ENCODE results near the gene HOXD13. TPM values are rescaled to one million over a fixed set of nuclear protein-coding genes. Genes with fewer than 3 reads are reported as not detected.
A peak's percentile ranks its signal among the peaks of the same experiment; 100 is the strongest.

The HOXD13 gene
- total RNA-seq, 1 donor from 2014 or later: not detected

DNA sequence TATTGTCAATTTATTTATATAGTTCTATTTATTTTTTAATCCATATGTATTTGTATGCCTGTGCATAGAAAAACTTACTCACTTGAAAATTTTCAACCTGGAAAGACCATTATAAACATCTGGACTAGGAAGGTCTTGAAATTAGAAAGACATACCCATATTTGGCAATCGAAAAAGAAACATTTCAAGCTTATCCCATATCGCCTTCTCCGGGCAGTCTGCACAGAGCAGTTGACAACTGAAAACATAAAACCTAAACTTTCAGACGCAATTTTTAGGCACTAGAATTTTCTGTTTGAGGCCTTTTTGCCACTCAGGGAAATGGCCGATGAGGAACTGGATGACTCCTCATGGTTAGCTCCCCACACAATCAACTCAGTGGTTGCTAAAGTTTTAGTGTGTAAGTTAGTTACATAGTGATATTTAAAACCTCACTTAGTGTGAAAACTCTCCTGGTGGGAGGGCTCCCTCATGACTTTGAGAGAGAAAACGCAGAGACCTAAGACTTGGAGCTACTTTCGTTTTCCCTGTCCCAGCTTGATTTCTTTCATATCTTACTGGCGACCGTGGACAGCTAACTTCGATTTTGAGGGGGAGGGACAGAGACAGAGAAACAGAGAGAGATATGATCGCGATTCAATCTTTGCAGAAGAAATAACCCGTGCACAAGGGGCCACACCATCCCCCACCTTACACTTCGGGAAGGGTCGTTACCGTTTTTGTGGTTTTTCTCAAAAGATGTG lies 3.9 kb downstream of the HOXD13 start:
- Histone ChIP-seq H3K27me3 (ENCODE audit: control insufficient read depth, insufficient read depth, low read length) (peaks cover 91% of the 10 kb centered on the region), H3K36me3 (ENCODE audit: control insufficient read depth, insufficient read depth, low read length) (no peaks in the 10 kb centered on the region), H3K4me3 (ENCODE audit: low read depth, low read length) (no peak overlapping the region)
- TF ChIP-seq, protein P1, sequence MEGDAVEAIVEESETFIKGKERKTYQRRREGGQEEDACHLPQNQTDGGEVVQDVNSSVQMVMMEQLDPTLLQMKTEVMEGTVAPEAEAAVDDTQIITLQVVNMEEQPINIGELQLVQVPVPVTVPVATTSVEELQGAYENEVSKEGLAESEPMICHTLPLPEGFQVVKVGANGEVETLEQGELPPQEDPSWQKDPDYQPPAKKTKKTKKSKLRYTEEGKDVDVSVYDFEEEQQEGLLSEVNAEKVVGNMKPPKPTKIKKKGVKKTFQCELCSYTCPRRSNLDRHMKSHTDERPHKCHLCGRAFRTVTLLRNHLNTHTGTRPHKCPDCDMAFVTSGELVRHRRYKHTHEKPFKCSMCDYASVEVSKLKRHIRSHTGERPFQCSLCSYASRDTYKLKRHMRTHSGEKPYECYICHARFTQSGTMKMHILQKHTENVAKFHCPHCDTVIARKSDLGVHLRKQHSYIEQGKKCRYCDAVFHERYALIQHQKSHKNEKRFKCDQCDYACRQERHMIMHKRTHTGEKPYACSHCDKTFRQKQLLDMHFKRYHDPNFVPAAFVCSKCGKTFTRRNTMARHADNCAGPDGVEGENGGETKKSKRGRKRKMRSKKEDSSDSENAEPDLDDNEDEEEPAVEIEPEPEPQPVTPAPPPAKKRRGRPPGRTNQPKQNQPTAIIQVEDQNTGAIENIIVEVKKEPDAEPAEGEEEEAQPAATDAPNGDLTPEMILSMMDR (IDR thresholded peaks at IDR 0.05; ENCODE audit: insufficient read depth, low read length, poor library complexity, severe bottlenecking): no peak
- no peak for DNase-seq (ENCODE audit: low read depth)

DNA sequence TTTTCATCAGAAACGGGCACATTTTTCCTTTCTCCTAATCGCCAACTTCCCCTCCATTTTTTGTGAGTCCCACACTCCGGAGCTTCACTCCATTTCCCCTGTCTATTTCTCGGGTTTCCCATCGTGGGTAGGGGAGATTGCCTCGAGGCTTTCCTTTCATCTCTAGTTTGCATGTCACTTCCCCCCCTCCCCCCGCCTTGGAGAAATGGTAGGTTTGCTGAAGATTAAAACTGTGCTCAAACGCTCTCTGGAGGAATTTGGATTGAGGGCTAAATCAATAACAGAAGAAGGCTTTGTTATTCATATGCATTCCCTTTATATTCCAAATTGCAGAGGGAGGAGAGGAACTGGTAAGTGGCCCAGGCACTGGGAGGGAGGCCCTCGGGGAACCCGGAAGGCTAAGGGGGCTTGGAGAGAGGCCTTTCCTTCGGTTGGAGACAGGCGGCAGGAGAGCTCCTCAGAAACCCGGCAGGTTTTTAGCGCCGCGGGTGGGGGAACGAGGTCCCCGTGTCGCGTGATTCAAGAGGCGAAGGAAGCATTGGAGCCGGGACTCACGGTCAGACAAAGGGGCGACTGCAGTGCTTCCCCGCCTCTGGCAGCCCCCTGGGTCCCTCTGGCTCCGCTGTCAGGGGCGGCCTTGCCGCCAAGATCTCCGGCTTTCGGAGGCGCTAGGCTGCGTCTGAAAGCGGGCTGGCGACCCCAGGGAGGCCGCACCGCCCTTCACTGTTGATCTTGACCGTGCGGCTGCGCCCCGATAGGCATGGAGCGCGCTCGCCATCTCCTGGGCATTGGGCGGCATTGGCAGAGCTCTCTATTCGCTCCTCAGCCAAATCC lies 4.7 kb downstream of the HOXD13 start:
- Histone ChIP-seq H3K36me3 (ENCODE audit: control insufficient read depth, insufficient read depth, low read length) (no peaks in the 10 kb centered on the region), H3K4me3 (ENCODE audit: low read depth, low read length) (peak overlapping the region; percentile 33), H3K27me3 (ENCODE audit: control insufficient read depth, insufficient read depth, low read length) (peaks cover 89% of the 10 kb centered on the region)
- TF ChIP-seq, protein P1 (IDR thresholded peaks at IDR 0.05; ENCODE audit: insufficient read depth, low read length, poor library complexity, severe bottlenecking): peak; percentile 92
- DNase-seq (ENCODE audit: low read depth): no peak

DNA sequence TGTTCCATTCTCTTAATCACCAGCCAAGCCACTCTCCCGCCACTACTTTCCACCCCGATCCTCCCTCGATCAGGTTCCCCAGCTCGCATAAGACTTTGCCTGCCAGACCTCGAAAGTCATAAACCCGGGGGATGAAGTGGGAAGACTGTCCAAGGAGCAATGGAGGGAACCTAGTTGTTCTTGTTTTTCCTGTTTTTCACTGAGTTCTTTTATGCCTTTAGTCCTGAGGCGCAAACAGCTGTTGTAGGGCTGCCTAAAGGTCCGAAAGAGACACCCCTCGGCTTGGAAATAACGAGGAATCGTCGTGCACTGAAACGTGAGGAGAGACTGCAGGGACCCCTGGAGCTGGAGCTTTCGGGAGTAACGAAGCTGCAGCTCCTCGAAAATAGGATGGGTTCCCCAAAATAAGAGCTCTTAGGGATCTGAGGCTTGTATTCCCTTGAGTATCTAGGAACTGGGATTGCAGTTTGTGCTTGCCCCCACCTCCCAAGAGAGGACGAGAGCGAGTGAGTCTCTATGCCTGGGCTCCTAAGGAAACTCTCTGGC lies 5.4 kb downstream of the HOXD13 start:
- Histone ChIP-seq H3K27me3 (ENCODE audit: control insufficient read depth, insufficient read depth, low read length) (peaks cover 82% of the 10 kb centered on the region), H3K36me3 (ENCODE audit: control insufficient read depth, insufficient read depth, low read length) (no peaks in the 10 kb centered on the region), H3K4me3 (ENCODE audit: low read depth, low read length) (no peak overlapping the region)
- no peak for DNase-seq (ENCODE audit: low read depth)
- TF ChIP-seq, protein P1 (IDR thresholded peaks at IDR 0.05; ENCODE audit: insufficient read depth, low read length, poor library complexity, severe bottlenecking): no peak

DNA sequence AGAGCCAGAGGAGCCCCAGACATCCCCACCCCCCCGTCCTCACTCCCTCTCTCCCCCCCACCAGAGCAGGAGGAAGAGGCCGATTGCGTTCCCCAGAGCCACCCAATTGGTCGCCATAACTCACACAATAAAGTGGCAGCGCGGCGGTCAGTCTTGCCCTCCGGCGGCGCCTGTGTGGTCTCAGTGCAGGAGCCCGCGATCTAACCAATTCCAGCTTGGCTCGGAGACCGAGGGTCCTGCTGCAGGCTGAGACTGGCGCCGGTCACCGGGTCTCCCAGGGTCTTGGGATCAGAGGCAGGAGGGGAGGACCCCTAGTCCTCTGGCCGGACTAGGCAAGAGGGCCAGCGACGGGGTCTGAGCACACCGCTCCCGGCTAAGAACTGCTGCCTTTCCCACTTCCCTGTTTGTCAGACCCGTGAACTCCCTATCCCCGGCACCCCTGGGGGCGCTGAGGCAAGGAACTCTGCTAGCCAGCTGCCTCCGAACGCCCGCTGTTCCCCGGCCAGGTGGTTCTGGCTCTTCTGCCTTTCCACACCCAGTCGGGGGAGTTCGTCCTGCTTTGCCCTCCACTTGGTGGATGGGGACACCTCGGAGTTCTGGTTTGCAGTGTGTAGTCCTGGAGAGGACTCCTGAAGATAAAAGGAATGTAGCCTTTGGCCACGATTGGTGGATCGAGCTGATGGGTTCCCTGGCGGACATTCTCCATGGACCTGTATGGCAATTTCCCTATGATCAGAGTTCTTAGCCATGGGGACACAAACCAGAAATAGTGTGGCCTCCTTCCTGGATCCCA lies 6.0 kb downstream of the HOXD13 start:
- DNase-seq (ENCODE audit: low read depth): no peak
- TF ChIP-seq, protein P1 (IDR thresholded peaks at IDR 0.05; ENCODE audit: insufficient read depth, low read length, poor library complexity, severe bottlenecking): no peak
- Histone ChIP-seq H3K4me3 (ENCODE audit: low read depth, low read length) (no peak overlapping the region), H3K36me3 (ENCODE audit: control insufficient read depth, insufficient read depth, low read length) (no peaks in the 10 kb centered on the region), H3K27me3 (ENCODE audit: control insufficient read depth, insufficient read depth, low read length) (peaks cover 76% of the 10 kb centered on the region)

DNA sequence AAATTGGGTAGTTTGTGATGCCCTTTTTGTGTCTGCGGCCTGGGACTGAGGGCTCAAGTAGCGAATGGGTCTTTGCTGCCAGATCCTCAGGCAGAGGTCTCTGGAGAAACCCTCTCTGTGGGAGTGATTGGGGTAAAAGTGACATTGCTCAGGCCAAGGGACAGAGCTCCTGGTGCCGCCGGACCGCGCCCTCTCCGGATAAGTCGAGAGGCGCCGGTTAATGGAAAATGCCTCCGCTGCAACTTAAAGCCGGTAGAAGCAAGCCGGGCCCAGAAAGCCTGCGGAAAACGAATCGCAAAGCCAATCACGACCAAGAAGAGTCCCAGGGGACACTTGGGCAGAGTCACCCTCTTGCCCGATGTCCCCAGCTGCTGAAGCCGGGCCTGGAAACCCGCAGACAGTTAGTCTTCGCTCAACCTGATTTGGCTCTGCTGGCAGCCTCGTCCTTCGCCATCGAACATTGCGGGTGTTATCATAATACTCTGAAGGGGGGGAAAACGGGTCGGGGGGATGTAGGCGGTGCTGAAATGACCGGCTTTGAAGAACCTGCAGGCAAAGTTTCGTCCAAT lies 6.7 kb downstream of the HOXD13 start:
- peaks cover 69% of the 10 kb centered on the region for H3K27me3 ChIP-seq (ENCODE audit: control insufficient read depth, insufficient read depth, low read length)
- H3K4me3 ChIP-seq (ENCODE audit: low read depth, low read length): no peak overlapping the region
- DNase-seq (ENCODE audit: low read depth): no peak
- TF ChIP-seq, protein P1 (IDR thresholded peaks at IDR 0.05; ENCODE audit: insufficient read depth, low read length, poor library complexity, severe bottlenecking): no peak
- no peaks in the 10 kb centered on the region for H3K36me3 ChIP-seq (ENCODE audit: control insufficient read depth, insufficient read depth, low read length)
